ENCODE results near the gene GRK2. TPM values are rescaled to one million over a fixed set of nuclear protein-coding genes. Genes with fewer than 3 reads are reported as not detected.

GRK2 gene
- total and polyA plus RNA-seq, 3 donors from 2014 or later, result 45.6 to 87.6 (median 64.3) TPM

DNA sequence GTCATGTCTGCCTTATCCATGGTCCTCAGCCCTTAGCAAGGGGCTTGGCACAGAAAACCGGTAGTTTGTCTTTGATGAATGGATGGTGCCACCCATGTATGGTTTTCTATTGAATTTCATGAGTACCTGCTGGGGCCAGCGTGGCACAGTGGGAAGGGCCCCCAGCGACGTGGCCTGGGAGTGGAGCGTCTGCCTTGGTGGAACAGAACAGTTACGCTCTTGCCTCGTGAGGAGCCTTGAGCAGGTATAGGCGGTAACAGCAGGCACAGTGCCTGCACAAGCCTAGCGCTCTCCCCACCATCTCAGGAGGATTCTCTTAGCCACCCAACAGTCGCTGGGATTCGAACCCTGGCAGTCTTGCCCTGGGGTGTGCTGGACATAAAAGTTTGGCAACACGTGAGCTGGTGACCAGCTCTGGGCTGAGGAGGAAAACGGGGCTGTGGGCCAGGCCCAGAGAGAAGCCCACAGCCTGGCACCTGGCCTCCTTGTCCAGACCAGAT, 34.0 kb downstream of the GRK2 start:
- no peak overlapping the region for H3K27ac ChIP-seq
- no peaks in the 10 kb centered on the region for H3K36me3 ChIP-seq (ENCODE audit: low read depth, missing control alignments)
- no peak overlapping the region for H3K4me3 ChIP-seq
- peaks cover 20% of the 10 kb centered on the region for H3K4me1 ChIP-seq
- TF ChIP-seq POLR2A (IDR thresholded peaks at IDR 0.05), result no peak
- TF ChIP-seq, protein P1, sequence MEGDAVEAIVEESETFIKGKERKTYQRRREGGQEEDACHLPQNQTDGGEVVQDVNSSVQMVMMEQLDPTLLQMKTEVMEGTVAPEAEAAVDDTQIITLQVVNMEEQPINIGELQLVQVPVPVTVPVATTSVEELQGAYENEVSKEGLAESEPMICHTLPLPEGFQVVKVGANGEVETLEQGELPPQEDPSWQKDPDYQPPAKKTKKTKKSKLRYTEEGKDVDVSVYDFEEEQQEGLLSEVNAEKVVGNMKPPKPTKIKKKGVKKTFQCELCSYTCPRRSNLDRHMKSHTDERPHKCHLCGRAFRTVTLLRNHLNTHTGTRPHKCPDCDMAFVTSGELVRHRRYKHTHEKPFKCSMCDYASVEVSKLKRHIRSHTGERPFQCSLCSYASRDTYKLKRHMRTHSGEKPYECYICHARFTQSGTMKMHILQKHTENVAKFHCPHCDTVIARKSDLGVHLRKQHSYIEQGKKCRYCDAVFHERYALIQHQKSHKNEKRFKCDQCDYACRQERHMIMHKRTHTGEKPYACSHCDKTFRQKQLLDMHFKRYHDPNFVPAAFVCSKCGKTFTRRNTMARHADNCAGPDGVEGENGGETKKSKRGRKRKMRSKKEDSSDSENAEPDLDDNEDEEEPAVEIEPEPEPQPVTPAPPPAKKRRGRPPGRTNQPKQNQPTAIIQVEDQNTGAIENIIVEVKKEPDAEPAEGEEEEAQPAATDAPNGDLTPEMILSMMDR (IDR thresholded peaks at IDR 0.05), result no peak
- H3K27me3 ChIP-seq, result no peaks in the 10 kb centered on the region
- H3K9me3 ChIP-seq, result no peaks in the 10 kb centered on the region
- DNase-seq, result no peak
- intact Hi-C loops (cut with DNase I; ENCODE audit: low total_unique reads), result no loop called here
- 97 to 100% methylated on average over 1 to 13 of the region's 13 CpGs for WGBS, 2 donors

DNA sequence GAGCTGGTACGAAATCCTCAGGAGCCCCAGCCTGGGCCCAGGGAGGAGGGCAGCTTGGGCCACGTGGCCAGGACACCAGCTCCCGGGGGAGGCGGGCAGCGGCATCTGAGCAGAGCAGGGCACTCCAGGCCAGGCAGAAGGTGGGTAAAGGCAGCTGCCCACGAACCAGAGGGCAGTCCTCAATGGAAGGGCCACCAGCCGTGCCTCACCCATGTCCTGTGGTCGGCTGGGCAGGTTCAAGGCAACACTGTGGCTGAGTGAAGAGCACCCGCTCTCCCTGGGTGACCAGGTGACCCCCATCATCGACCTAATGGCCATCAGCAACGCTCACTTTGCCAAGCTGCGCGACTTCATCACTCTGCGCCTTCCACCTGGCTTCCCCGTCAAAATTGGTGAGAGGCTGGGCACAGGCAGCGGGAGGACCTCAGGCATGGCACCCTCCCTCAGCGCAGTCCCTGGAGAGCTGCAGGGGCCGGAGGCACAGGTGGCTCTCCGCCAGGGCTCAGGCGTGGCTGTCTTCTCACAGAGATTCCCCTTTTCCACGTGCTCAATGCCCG, 34.6 kb downstream of the GRK2 start:
- H3K9me3 ChIP-seq, result no peaks in the 10 kb centered on the region
- peaks cover 20% of the 10 kb centered on the region for H3K4me1 ChIP-seq
- no peak overlapping the region for H3K4me3 ChIP-seq
- intact Hi-C loops (cut with DNase I; ENCODE audit: low total_unique reads), result no loop called here
- WGBS, 2 donors, result 89 to 94% methylated on average over 16 to 22 of the region's 22 CpGs
- H3K27ac ChIP-seq, result no peak overlapping the region
- no peak for DNase-seq
- no peaks in the 10 kb centered on the region for H3K27me3 ChIP-seq
- TF ChIP-seq POLR2A (IDR thresholded peaks at IDR 0.05), result no peak
- TF ChIP-seq, protein P1 (IDR thresholded peaks at IDR 0.05), result no peak
- H3K36me3 ChIP-seq (ENCODE audit: low read depth, missing control alignments), result no peaks in the 10 kb centered on the region

- Histone ChIP-seq H3K27ac (no peak overlapping the region), H3K4me3 (no peak overlapping the region)
- intact Hi-C loops (cut with DNase I; ENCODE audit: low total_unique reads), result no loop called here
Measured at GRCh38 chr11:67301313-67301921, 35.1 kb downstream of the GRK2 start.

DNA sequence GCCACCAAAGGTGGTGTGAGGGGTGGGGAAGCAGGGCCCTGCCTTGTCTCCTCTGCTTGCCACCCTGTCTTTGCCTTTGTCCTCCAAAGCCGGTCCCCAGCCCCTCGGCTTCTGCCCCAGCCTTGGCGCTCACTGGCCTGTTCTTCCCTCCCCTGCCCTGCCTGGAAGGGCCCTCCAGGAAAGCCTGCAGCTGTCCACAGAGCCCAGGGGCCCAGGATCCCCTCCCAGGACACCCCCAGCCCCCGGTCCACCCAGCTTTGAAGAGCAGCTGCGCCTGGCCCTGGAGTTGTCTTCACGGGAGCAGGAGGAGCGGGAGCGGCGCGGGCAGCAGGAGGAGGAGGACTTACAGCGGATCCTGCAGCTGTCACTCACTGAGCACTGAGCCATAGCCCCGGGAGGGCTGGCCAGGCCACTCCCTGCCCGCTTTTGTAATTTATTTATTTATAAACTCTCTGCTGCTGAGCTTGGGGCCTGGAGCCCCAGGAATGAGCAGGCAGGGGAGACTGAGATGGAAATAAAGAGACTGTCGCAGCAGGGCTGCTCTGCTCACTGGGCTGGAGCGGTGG, 35.8 kb downstream of the GRK2 start:
- peaks cover 20% of the 10 kb centered on the region for H3K4me1 ChIP-seq
- no peaks in the 10 kb centered on the region for H3K9me3 ChIP-seq
- TF ChIP-seq POLR2A (IDR thresholded peaks at IDR 0.05), result no peak
- TF ChIP-seq, protein P1 (IDR thresholded peaks at IDR 0.05), result no peak
- H3K27ac ChIP-seq, result no peak overlapping the region
- no peaks in the 10 kb centered on the region for H3K36me3 ChIP-seq (ENCODE audit: low read depth, missing control alignments)
- H3K27me3 ChIP-seq, result no peaks in the 10 kb centered on the region
- WGBS, 2 donors, result 68 to 81% methylated on average over 13 to 15 of the region's 15 CpGs
- no peak overlapping the region for H3K4me3 ChIP-seq
- intact Hi-C loops (cut with DNase I; ENCODE audit: low total_unique reads), result no loop called here
- no peak for DNase-seq

More at GRCh38 chr11:67301313-67301921, 35.1 kb downstream of the GRK2 start:
- TF ChIP-seq POLR2A (IDR thresholded peaks at IDR 0.05), result no peak
- TF ChIP-seq, protein P1 (IDR thresholded peaks at IDR 0.05), result no peak
- Histone ChIP-seq H3K4me1 (peaks cover 20% of the 10 kb centered on the region), H3K27me3 (no peaks in the 10 kb centered on the region), H3K9me3 (no peaks in the 10 kb centered on the region), H3K36me3 (ENCODE audit: low read depth, missing control alignments) (no peaks in the 10 kb centered on the region)
- WGBS, 2 donors, result 90 to 96% methylated on average over 16 to 28 of the region's 28 CpGs
- no peak for DNase-seq

All from testis (tissue), 3 donors.